Activated CD4-positive, alpha-beta T cell treated with anti-CD3 and anti-CD28 coated beads for 36 hours (primary cell): Measurements from ENCODE around the gene VAC14. TPM values are rescaled to one million over a fixed set of nuclear protein-coding genes. Genes with fewer than 3 reads are reported as not detected.

ENCODE experiments used
- ATAC-seq: fragments of 200-7000 bp; cut with Tn5 transposase; one replicate; pipeline ENCODE4 v1.10.0; 2021; ENCODE audit warnings: mild to moderate bottlenecking, moderate library complexity
- CTCF ChIA-PET: fragments of 350-600 bp; sonication (Branson Sonifier 250); formaldehyde crosslinking; loops from one replicate; lab custom pipeline; 2021; ENCODE audit warnings: antibody characterized with exemption; lab: Charles Lee
- POLR2A ChIA-PET: fragments of 350-600 bp; sonication (Branson Sonifier 250); formaldehyde crosslinking; loops from one replicate; lab custom pipeline; 2021; ENCODE audit warnings: antibody characterized with exemption, inconsistent platforms; lab: Charles Lee
- DNase-seq: peaks from one replicate; pipeline ENCODE4 v3.0.0-alpha.2; 2020
- H3K27ac Mint-ChIP-seq: one replicate; pipeline ENCODE4 v1.8.0; 2021; ENCODE audit warnings: mixed read lengths
- H3K27me3 Mint-ChIP-seq: one replicate; pipeline ENCODE4 v1.8.0; 2021; ENCODE audit warnings: mixed read lengths
- H3K36me3 Mint-ChIP-seq: one replicate; pipeline ENCODE4 v1.8.0; 2021; ENCODE audit warnings: low read depth, mixed read lengths
- H3K4me1 Mint-ChIP-seq: one replicate; pipeline ENCODE4 v1.8.0; 2021; ENCODE audit warnings: mixed read lengths
- H3K4me3 Mint-ChIP-seq: one replicate; pipeline ENCODE4 v1.8.0; 2021; ENCODE audit warnings: mild to moderate bottlenecking, moderate library complexity, mixed read lengths
- H3K9me3 Mint-ChIP-seq: one replicate; pipeline ENCODE4 v1.8.0; 2021; ENCODE audit warnings: low read depth, mixed read lengths
- intact Hi-C, 2 experiments: fragments of 100-400 bp; cut with DNase I in 1 of 2; cut with micrococcal nuclease in 1 of 2; formaldehyde crosslinking; loops; one replicate each; pipeline versions ENCODE4 v1.14.2 to v1.15.1; 2022 to 2024; cut with DNase I, micrococcal nuclease
- total RNA-seq, 2 experiments: library from RNA; stranded (reverse); gene quantifications; one replicate each; pipeline ENCODE4 v1.2.3, GENCODE V29; 2021

The VAC14 gene
- total RNA-seq, 2 experiments from 2014 or later = 24.8 to 26.2 TPM

GRCh38 chr16:70695331-70696070, 105.5 kb downstream of the VAC14 start:
- ATAC-seq (peak; percentile 17), DNase-seq (no peak)
- CTCF ChIA-PET = interaction anchor here (0.6 to 2.4 kb wide), 2 partner anchors 20 to 76 kb away, joined by 3 to 7 read pairs; no protein-coding TSS in a partner anchor
- Mint-ChIP-seq H3K27me3 (no peaks in the 10 kb centered on the region), H3K4me1 (peaks cover 36% of the 10 kb centered on the region), H3K4me3 (no peak overlapping the region), H3K9me3 (no peaks in the 10 kb centered on the region), H3K36me3 (peaks cover 6% of the 10 kb centered on the region), H3K27ac (peak overlapping the region; percentile 19)
- intact Hi-C loops = no loop called here
- POLR2A ChIA-PET = no interaction called here

GRCh38 chr16:70694868-70695218, 106.1 kb downstream of the VAC14 start:
- Mint-ChIP-seq H3K4me3 (no peak overlapping the region), H3K27ac (no peak overlapping the region), H3K36me3 (peaks cover 6% of the 10 kb centered on the region), H3K4me1 (peaks cover 36% of the 10 kb centered on the region), H3K9me3 (no peaks in the 10 kb centered on the region), H3K27me3 (no peaks in the 10 kb centered on the region)
- CTCF ChIA-PET = interaction anchor here (0.6 kb wide), 1 partner anchor 21 kb away, joined by 3 read pairs; no protein-coding TSS in a partner anchor
- POLR2A ChIA-PET = no interaction called here
- DNase-seq (no peak), ATAC-seq (no peak)
- intact Hi-C loops = no loop called here

- Mint-ChIP-seq H3K4me3 (no peak overlapping the region), H3K27me3 (no peaks in the 10 kb centered on the region), H3K36me3 (peaks cover 6% of the 10 kb centered on the region), H3K27ac (no peak overlapping the region), H3K9me3 (no peaks in the 10 kb centered on the region), H3K4me1 (peaks cover 36% of the 10 kb centered on the region)
- DNase-seq (no peak), ATAC-seq (no peak)
- ChIA-PET POLR2A (no interaction called here), CTCF (no interaction called here)
- intact Hi-C loops = no loop called here
Measured at GRCh38 chr16:70694088-70694867, 106.7 kb downstream of the VAC14 start.

GRCh38 chr16:70692873-70693671, 107.9 kb downstream of the VAC14 start:
- Mint-ChIP-seq H3K36me3 (peaks cover 6% of the 10 kb centered on the region), H3K27ac (no peak overlapping the region), H3K4me1 (peaks cover 30% of the 10 kb centered on the region), H3K27me3 (no peaks in the 10 kb centered on the region), H3K9me3 (no peaks in the 10 kb centered on the region), H3K4me3 (no peak overlapping the region)
- intact Hi-C loops = no loop called here
- no peak for ATAC-seq
- ChIA-PET CTCF (no interaction called here), POLR2A (interaction anchor here (0.6 kb wide), 1 partner anchor 171 kb away, joined by 4 read pairs; no protein-coding TSS in a partner anchor)
- no peak for DNase-seq

GRCh38 chr16:70692130-70692872, 108.7 kb downstream of the VAC14 start:
- ATAC-seq (no peak), DNase-seq (no peak)
- POLR2A ChIA-PET = no interaction called here
- peaks cover 6% of the 10 kb centered on the region for H3K36me3 Mint-ChIP-seq
- no peak overlapping the region for H3K4me3 Mint-ChIP-seq
- no peaks in the 10 kb centered on the region for H3K9me3 Mint-ChIP-seq
- H3K27ac Mint-ChIP-seq = no peak overlapping the region
- peaks cover 24% of the 10 kb centered on the region for H3K4me1 Mint-ChIP-seq
- CTCF ChIA-PET = no interaction called here
- intact Hi-C loops = no loop called here
- H3K27me3 Mint-ChIP-seq = no peaks in the 10 kb centered on the region

GRCh38 chr16:70691223-70692129, 109.5 kb downstream of the VAC14 start:
- ATAC-seq (no peak), DNase-seq (no peak)
- Mint-ChIP-seq H3K36me3 (peaks cover 6% of the 10 kb centered on the region), H3K4me1 (peaks cover 16% of the 10 kb centered on the region), H3K27ac (no peak overlapping the region), H3K9me3 (no peaks in the 10 kb centered on the region), H3K27me3 (peaks cover 2% of the 10 kb centered on the region), H3K4me3 (no peak overlapping the region)
- ChIA-PET CTCF (no interaction called here), POLR2A (no interaction called here)
- intact Hi-C loops = no loop called here

GRCh38 chr16:70689970-70690891, 110.7 kb downstream of the VAC14 start:
- no peak for ATAC-seq
- ChIA-PET CTCF (no interaction called here), POLR2A (no interaction called here)
- no peak for DNase-seq
- Mint-ChIP-seq H3K36me3 (peaks cover 1% of the 10 kb centered on the region), H3K4me3 (no peak overlapping the region), H3K9me3 (no peaks in the 10 kb centered on the region), H3K4me1 (peaks cover 4% of the 10 kb centered on the region), H3K27ac (no peak overlapping the region), H3K27me3 (peaks cover 4% of the 10 kb centered on the region)
- intact Hi-C loops = loop anchor here in 1 of 2 experiments (10.0 kb wide), 1 partner anchor 45 kb away; no protein-coding TSS in a partner anchor

- ChIA-PET POLR2A (no interaction called here), CTCF (interaction anchor here (0.9 to 1.0 kb wide), 2 partner anchors 10 to 49 kb away, joined by 3 to 5 read pairs; no protein-coding TSS in a partner anchor)
- DNase-seq (no peak), ATAC-seq (no peak)
- peaks cover 1% of the 10 kb centered on the region for H3K36me3 Mint-ChIP-seq
- H3K27ac Mint-ChIP-seq = no peak overlapping the region
- intact Hi-C loops = loop anchor here in 1 of 2 experiments (10.0 kb wide), 1 partner anchor 45 kb away; no protein-coding TSS in a partner anchor
- H3K9me3 Mint-ChIP-seq = no peaks in the 10 kb centered on the region
- H3K4me1 Mint-ChIP-seq = peaks cover 3% of the 10 kb centered on the region
- peaks cover 7% of the 10 kb centered on the region for H3K27me3 Mint-ChIP-seq
- H3K4me3 Mint-ChIP-seq = no peak overlapping the region
Measured at GRCh38 chr16:70689035-70689969, 111.7 kb downstream of the VAC14 start.
